Right renal cortex interstitium (tissue), 3 donors: ENCODE measurements around the gene MIOX. TPM values are rescaled to one million over a fixed set of nuclear protein-coding genes. Genes with fewer than 3 reads are reported as not detected.
"Not testable (repeated sequence)": the region's sequence is repeated elsewhere in the genome, so short reads cannot be mapped to it uniquely, and the experiment has no call there.

Experiments
- DNase-seq, 3 donors: peaks; one replicate each; pipeline ENCODE4 v3.0.0-alpha.2; 2013; ENCODE audit warnings: low read depth in 3 of 3, low spot score in 2 of 3
- polyA plus RNA-seq, 3 donors: library from polyadenylated mRNA; unstranded; fragments of 120-200 nt; gene quantifications; one replicate each; pipeline ENCODE4 v1.2.1, GENCODE V29; 2013; ENCODE audit not compliant: insufficient read length in 3 of 3

MIOX gene
- polyA plus RNA-seq, 3 donors, result 3.2 to 19.0 (median 13.4) TPM

DNA sequence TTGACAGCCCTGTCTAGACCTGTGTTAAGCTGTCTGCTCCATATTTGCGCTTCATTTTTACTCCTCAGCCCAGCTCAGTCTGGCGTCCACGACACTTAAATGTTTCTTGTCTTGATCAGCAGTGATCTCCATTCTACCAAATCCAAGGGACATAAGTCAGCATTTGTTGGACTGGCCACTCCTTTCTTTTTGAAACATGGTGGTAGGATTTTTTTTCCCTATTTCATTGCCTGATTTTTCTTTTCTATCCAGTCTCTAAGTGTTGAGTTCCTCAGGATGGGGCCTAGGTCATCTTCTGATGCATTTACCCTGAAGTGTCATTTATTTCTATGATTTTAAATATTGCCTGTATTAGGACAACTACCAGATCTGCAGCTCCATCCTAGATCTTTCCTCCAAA, 22.2 kb downstream of the MIOX start:
- DNase-seq, result no peak

GRCh38 chr22:50513175-50513574, 26.5 kb downstream of the MIOX start:
- DNase-seq, result no peak

- DNase-seq, result no peak
These were observed 29.4 kb downstream of the MIOX start for GRCh38 chr22:50516068-50516467.

DNA sequence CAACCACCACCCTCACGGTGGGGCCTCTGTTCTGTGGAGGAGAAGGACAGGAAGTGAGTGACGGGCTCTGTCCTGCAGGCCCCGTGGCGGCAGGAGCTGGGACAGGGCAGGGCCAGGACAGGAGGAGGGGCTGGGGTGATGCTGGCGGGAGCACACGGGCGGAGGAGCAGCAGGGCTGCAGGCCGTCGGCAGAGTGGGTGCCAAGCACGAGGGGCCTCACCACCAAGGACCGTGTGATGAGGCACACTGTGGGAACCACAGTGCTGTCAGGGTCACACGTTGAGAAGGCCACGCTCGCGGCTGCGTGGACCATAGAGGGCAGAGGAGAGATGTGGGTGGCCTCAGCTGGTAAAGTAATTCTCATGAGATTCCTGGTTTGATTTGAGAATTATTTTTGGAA, 30.2 kb downstream of the MIOX start:
- no peak for DNase-seq

DNA sequence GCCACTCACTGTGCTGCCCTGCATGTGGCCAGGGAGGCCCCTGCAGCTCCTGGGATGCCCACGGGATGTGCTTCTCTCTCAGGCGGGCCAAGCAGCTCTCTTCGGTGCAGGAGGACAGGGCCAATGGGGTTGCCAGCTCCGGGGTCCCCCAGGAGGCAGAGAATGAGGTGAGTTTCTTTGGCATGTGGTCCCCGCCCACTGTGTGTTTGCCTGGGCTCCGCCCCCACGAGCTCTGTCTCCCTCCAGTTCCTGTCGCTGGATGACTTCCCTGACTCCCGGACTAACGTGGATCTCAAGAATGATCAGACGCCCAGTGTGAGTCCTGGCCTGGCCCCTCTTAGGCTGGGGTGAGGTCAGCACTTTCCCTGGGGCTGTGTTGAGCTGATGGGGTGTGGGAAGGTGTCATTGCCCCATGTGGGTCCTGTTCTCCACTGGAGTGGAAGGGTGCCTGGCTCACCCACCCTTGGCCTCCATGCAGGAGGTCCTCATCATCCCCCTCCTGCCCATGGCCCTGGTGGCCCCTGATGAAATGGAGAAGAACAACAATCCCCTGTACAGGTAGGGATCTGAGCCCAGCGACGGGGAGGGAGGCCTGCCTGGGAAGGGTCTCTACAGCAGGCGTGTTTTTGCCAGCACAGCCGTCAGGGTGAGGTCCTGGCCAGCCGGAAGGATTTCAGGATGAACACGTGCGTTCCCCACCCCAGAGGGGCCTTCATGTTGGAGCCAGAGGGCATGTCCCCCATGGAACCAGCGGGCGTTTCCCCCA, 31.0 kb downstream of the MIOX start:
- DNase-seq, result no peak

DNA sequence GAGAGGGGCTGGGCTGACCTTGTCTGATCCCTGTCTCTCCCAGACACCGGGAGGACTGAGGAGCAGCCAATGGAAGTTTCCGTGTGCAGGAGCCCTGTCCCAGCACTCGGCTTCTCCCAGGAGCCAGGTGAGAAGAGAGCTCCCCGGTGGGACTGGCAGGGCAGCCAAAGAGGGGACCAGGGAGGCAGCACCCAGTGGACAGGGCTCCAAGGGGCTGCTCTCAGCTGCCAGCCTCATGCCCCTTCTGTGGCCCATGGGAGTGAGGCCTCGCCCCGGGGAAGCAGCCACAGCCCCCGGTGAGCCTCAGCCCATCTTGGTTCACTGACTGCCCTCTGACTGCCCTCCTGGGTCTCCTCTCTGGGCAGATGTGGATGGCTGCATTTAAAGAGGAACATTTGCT, 31.9 kb downstream of the MIOX start:
- no peak for DNase-seq

GRCh38 chr22:50519151-50519550, 32.5 kb downstream of the MIOX start:
- DNase-seq, result no peak

- DNase-seq, result not testable (repeated sequence)
These were observed 33.5 kb downstream of the MIOX start for GRCh38 chr22:50520184-50520583.

DNA sequence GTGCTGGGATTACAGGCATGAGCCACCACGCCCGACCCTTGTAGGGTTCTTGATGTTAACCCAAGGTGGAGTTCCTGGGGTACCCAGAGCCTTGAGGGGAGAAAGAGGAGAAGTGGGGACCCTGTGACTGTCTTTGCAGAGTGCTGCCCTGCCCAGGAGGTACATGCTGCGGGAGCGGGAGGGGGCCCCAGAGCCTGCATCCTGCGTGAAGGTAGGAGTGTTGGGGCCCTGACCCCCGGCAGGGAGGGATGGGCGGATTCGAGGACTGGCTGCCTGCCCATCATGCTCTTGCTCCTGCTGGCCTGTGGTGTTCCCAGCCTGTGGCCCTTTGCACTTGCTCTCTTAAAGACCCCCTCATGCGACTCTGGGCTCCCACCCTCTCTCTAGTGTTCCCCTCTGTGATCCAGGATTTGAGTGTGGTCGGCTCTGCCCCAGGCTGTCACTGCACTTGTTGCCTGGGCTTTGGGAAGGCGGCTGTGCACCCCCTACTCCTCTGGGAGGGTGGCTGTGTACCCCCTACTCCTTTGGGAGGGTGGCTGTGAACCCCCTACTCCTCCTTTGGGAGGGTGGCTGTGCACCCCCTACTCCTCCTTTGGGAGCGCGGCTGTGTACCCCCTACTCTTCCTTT, 34.3 kb downstream of the MIOX start:
- DNase-seq, result no peak

- no peak for DNase-seq
These were observed 35.1 kb downstream of the MIOX start for GRCh38 chr22:50521710-50522109.

DNA sequence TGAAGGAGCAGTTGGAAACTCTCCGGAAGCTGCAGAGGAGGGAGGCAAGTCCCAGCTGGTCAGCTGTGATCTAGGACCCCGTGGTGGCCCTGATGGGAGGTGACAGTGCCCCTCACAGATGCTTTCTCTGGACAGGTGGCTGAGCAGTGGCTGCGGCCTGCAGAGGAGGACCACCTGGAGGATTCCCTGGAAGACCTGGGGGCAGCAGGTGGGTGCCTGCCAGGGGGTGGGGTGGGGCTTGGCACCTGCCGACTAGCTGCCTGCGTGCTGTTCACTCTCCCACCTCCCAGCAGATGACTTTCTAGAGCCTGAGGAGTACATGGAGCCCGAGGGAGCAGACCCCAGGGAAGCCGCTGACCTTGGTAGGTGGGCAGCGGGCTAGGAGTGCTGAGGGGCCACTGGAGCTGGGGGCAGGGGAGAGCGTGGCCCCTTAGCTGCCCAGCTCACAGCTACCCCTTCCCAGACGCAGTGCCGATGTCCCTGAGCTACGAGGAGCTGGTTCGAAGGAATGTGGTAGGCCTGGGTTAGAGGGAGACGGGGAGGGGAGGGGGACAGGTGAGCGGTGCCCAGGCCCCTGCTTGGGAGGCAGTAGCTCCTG, 35.6 kb downstream of the MIOX start:
- DNase-seq, result no peak

DNA sequence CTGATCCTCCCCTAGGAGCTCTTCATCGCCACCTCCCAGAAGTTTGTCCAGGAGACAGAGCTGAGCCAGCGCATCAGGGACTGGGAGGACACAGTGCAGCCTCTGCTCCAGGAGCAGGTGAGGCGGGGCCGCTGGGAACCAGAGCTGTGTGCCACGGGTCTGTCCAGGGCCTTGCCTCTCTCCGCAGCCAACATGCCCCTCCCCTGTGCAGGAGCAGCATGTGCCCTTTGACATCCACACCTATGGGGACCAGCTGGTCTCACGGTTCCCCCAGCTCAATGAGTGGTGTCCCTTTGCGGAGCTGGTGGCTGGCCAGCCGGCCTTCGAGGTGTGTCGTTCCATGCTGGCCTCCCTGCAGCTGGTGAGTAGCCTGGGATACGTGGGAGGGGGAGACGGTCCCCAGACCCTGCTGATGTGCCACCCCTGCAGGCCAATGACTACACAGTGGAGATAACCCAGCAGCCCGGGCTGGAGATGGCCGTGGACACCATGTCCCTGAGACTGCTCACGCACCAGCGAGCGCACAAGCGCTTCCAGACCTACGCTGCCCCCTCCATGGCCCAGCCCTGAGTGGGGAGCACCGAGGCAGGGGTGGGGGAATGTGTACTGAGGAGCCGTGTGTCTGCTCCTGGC, 36.3 kb downstream of the MIOX start:
- no peak for DNase-seq

- no peak for DNase-seq
These were observed 36.8 kb downstream of the MIOX start for GRCh38 chr22:50523458-50523805.

- no peak for DNase-seq
These were observed 37.4 kb downstream of the MIOX start for GRCh38 chr22:50523806-50524675.

GRCh38 chr22:50524676-50525103, 38.0 kb downstream of the MIOX start:
- DNase-seq, result no peak

DNA sequence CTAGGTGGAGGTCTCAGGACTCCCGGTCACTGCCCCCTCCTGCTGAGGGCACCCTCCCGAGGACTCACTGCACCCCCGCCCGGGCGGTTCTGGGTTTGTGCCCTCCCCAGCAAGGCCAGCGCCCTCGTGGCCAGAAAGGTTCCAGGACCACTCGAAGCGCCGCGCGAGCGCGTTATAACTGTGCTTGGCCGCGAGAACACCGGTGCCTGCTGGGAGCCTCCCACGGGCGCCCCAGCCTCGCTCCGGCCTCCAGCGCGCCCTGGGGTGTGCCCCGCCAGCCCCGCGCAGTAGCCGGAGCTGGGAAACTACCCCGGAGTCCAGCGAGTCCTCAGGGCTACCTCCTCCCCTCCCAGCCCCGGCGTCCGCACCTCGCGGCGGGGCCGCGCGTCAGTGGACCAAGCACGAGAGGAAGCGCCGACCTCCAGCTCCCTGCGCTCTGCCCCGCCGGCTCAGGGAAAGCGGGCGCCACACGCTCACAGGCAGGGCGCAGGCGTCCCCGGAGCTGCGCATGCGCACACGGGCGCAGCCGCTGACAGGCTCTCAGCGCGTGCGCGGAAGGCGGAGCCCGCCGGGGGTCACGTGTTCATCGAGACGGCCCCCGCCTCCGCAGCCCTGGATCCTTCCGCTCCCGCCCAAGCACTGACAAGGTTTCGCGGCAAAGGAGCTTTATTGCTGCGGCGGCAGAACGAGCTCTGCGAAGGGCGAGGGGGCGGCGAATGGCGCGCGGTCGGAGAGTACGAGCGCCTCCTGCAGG, 38.6 kb downstream of the MIOX start, which contains the start of gene SCO2:
SCO2 (minus strand) TSS at position 495 of the 754 bp plus-strand sequence. CDS start 1,187 bp downstream, outside the sequence.
- peak; percentile 92 to 95 (median 93) for DNase-seq

GRCh38 chr22:50525858-50526107, 39.1 kb downstream of the MIOX start:
- DNase-seq, result peak in 1 of 3 donors; percentile 42

GRCh38 chr22:50526108-50526833, 39.6 kb downstream of the MIOX start:
- peak in 1 of 3 donors; percentile 53 for DNase-seq
